ENCODE measurements around the gene BUD23.
"Not testable (repeated sequence)": the region's sequence is repeated elsewhere in the genome, so short reads cannot be mapped to it uniquely, and the experiment has no call there.

The BUD23 gene

GRCh38 chr7:73701357-73701995 is 18.1 kb downstream of the BUD23 start:
- DNase-seq (ENCODE audit: low read depth), result no peak

GRCh38 chr7:73702226-73702625 is 18.8 kb downstream of the BUD23 start:
- no peak for DNase-seq (ENCODE audit: low read depth)

- DNase-seq (ENCODE audit: low read depth), result no peak
These were observed 19.3 kb downstream of the BUD23 start for GRCh38 chr7:73702665-73703064.

- no peak for DNase-seq (ENCODE audit: low read depth)
These were observed 19.8 kb downstream of the BUD23 start for GRCh38 chr7:73703225-73703624.

GRCh38 chr7:73703757-73704639 is 20.6 kb downstream of the BUD23 start:
- DNase-seq (ENCODE audit: low read depth), result no peak

- no peak for DNase-seq (ENCODE audit: low read depth)
These were observed 21.5 kb downstream of the BUD23 start for GRCh38 chr7:73704640-73705550.

- no peak for DNase-seq (ENCODE audit: low read depth)
These were observed 22.1 kb downstream of the BUD23 start for GRCh38 chr7:73705551-73705920.

- DNase-seq (ENCODE audit: low read depth), result no peak
These were observed 23.0 kb downstream of the BUD23 start for GRCh38 chr7:73706126-73707044.

- no peak for DNase-seq (ENCODE audit: low read depth)
These were observed 23.7 kb downstream of the BUD23 start for GRCh38 chr7:73707045-73707631.

GRCh38 chr7:73708961-73709549 is 25.7 kb downstream of the BUD23 start:
- no peak for DNase-seq (ENCODE audit: low read depth)

- DNase-seq (ENCODE audit: low read depth), result no peak
These were observed 29.4 kb downstream of the BUD23 start for GRCh38 chr7:73712773-73713172.

- not testable (repeated sequence) for DNase-seq (ENCODE audit: low read depth)
These were observed 29.9 kb downstream of the BUD23 start for GRCh38 chr7:73713319-73713718.

- no peak for DNase-seq (ENCODE audit: low read depth)
These were observed 32.4 kb downstream of the BUD23 start for GRCh38 chr7:73715648-73716317.

GRCh38 chr7:73716318-73716890 is 33.0 kb downstream of the BUD23 start:
- DNase-seq (ENCODE audit: low read depth), result no peak

GRCh38 chr7:73717025-73717807 is 33.8 kb downstream of the BUD23 start:
- no peak for DNase-seq (ENCODE audit: low read depth)

- DNase-seq (ENCODE audit: low read depth), result peak; percentile 56
These were observed 34.6 kb downstream of the BUD23 start for GRCh38 chr7:73717991-73718405.

- no peak for DNase-seq (ENCODE audit: low read depth)
These were observed 35.1 kb downstream of the BUD23 start for GRCh38 chr7:73718438-73718881.

- peak; percentile 68 for DNase-seq (ENCODE audit: low read depth)
These were observed 35.8 kb downstream of the BUD23 start, which contains the start of gene STX1A for GRCh38 chr7:73718905-73719805. TSS of gene STX1A (minus strand) at chr7:73719669. CDS start at chr7:73719631, 38 bp downstream.
